ENCODE results near the gene CCSER1. TPM values are rescaled to one million over a fixed set of nuclear protein-coding genes. Genes with fewer than 3 reads are reported as not detected.

Gene CCSER1
- total RNA-seq, 1 experiment from 2014 or later, result 0.05 TPM

GRCh38 chr4:90745176-90745575, 618.0 kb downstream of the CCSER1 start:
- POLR2A ChIA-PET, result no interaction called here

GRCh38 chr4:90753068-90753467, 625.9 kb downstream of the CCSER1 start:
- H3K9me3 ChIP-seq (ENCODE audit: control insufficient read depth, insufficient read depth, low read depth, low read length), result no peaks in the 10 kb centered on the region
- ChIA-PET CTCF (no interaction called here), POLR2A (no interaction called here)
- H3K36me3 ChIP-seq (ENCODE audit: control insufficient read depth, insufficient read depth, low read length), result no peaks in the 10 kb centered on the region
- BruUV-seq (replicated peaks), result no TSS peak
- H3K4me1 ChIP-seq (ENCODE audit: control insufficient read depth, insufficient read depth, low read length), result no peaks in the 10 kb centered on the region
- TF ChIP-seq POLR2AphosphoS5 (IDR thresholded peaks at IDR 0.05; ENCODE audit: low read depth, low read length) (no peak), SIN3A (IDR thresholded peaks at IDR 0.05; ENCODE audit: borderline replicate concordance, insufficient read depth, low read depth, low read length) (no peak), REST (IDR thresholded peaks at IDR 0.05; ENCODE audit: insufficient read depth in 1 of 2, low read depth in 2 of 2, low read length in 1 of 2) (no peak), TCF7L2 (IDR thresholded peaks at IDR 0.05; ENCODE audit: low read depth, low read length) (no peak), CTCF (IDR thresholded peaks at IDR 0.05) (no peak)
- H3K27ac ChIP-seq (ENCODE audit: low read length), result no peak overlapping the region
- intact Hi-C loops (cut with micrococcal nuclease; ENCODE audit: unreplicated experiment) (no loop called here), in situ Hi-C loops (cut with HindIII; ENCODE audit: low pct_unique_long_range_greater_than_20kb, low sequenced_read_pairs) (no loop called here)
- H3K4me3 ChIP-seq (ENCODE audit: low read depth in 2 of 2, low read length in 2 of 2), result no peak overlapping the region
- no peak for DNase-seq (ENCODE audit: low read depth, low spot score)
- ATAC-seq, result no peak
- H3K27me3 ChIP-seq (ENCODE audit: control insufficient read depth, insufficient read depth, low read length), result no peaks in the 10 kb centered on the region

More at GRCh38 chr4:90745176-90745575, 618.0 kb downstream of the CCSER1 start:
- Histone ChIP-seq H3K27me3 (ENCODE audit: control insufficient read depth, insufficient read depth, low read length) (no peaks in the 10 kb centered on the region), H3K9me3 (ENCODE audit: control insufficient read depth, insufficient read depth, low read depth, low read length) (no peaks in the 10 kb centered on the region), H3K27ac (ENCODE audit: low read length) (no peak overlapping the region), H3K4me3 (ENCODE audit: low read depth in 2 of 2, low read length in 2 of 2) (no peak overlapping the region), H3K36me3 (ENCODE audit: control insufficient read depth, insufficient read depth, low read length) (no peaks in the 10 kb centered on the region), H3K4me1 (ENCODE audit: control insufficient read depth, insufficient read depth, low read length) (no peaks in the 10 kb centered on the region)
- in situ Hi-C loops (cut with HindIII; ENCODE audit: low pct_unique_long_range_greater_than_20kb, low sequenced_read_pairs) (no loop called here), intact Hi-C loops (cut with micrococcal nuclease; ENCODE audit: unreplicated experiment) (no loop called here)
- no TSS peak for BruUV-seq (replicated peaks)
- ATAC-seq (no peak), DNase-seq (ENCODE audit: low read depth, low spot score) (no peak)
- CTCF ChIA-PET, result no interaction called here
- TF ChIP-seq CTCF (IDR thresholded peaks at IDR 0.05) (no peak), TCF7L2 (IDR thresholded peaks at IDR 0.05; ENCODE audit: low read depth, low read length) (no peak), REST (IDR thresholded peaks at IDR 0.05; ENCODE audit: insufficient read depth in 1 of 2, low read depth in 2 of 2, low read length in 1 of 2) (no peak), SIN3A (IDR thresholded peaks at IDR 0.05; ENCODE audit: borderline replicate concordance, insufficient read depth, low read depth, low read length) (no peak)
